GM12878 (cell line): Measurements from ENCODE around the gene AGAP2. TPM values are rescaled to one million over a fixed set of nuclear protein-coding genes. Genes with fewer than 3 reads are reported as not detected.

Experiments used
- ATAC-seq: fragments of 200-7000 bp; cut with Tn5 transposase; 3 replicates; pipeline ENCODE4 v1.9.1; 2020; ENCODE audit warnings: mild to moderate bottlenecking, moderate library complexity
- BruUV-seq: library from RNA; stranded (reverse); fragments of 400-500 nt; replicated peaks from 2 replicates; lab custom pipeline; 2021; lab: Mats Ljungman, UMichigan
- CTCF ChIA-PET: fragments of 300-600 bp; sonication (Branson Sonifier 250); formaldehyde crosslinking; extraction: SDS; loops from one replicate; lab custom pipeline; 2021; ENCODE audit warnings: inconsistent platforms; lab: Yijun Ruan, JAX
- POLR2A ChIA-PET: fragments of 350-600 bp; formaldehyde crosslinking; extraction: SDS; loops from one replicate; lab custom pipeline; 2021; ENCODE audit warnings: inconsistent platforms; lab: Charles Lee
- RAD21 ChIA-PET: fragments of 300-600 bp; sonication (Branson Sonifier 250); formaldehyde crosslinking; loops from one replicate; lab custom pipeline; 2023; ENCODE audit warnings: antibody characterized with exemption; ENCODE audit not compliant: unreplicated experiment; lab: Charles Lee
- SMC1A ChIA-PET: fragments of 300-600 bp; sonication (Branson Sonifier 250); formaldehyde crosslinking; loops from one replicate; lab custom pipeline; 2023; ENCODE audit not compliant: unreplicated experiment, uncharacterized antibody; lab: Charles Lee
- DNase-seq: peaks from one replicate; pipeline ENCODE4 v3.0.0-alpha.2; 2011; ENCODE audit warnings: low read depth, low spot score
- FAIRE-seq: peaks from 3 replicates; lab custom pipeline; 2011; peaks lifted over from hg19 to GRCh38; lab: Jason Lieb, UNC
- H2AFZ ChIP-seq: 2 replicates; pipeline ENCODE4 v1.6.0; 2011; ENCODE audit warnings: low read depth, low read length, control low read depth; ENCODE audit not compliant: control insufficient read depth
- H3K27ac ChIP-seq: 2 replicates; pipeline ENCODE4 v1.5.1; 2011; ENCODE audit warnings: control low read depth; ENCODE audit not compliant: control insufficient read depth, insufficient read depth
- H3K27me3 ChIP-seq, 2 experiments: replicated peaks in 1 of 2; 2 replicates each; pipeline versions ENCODE4 v1.6.0 to v1.6.1; 2011; ENCODE audit warnings: low read length in 1 of 2; ENCODE audit not compliant: control insufficient read depth in 2 of 2, insufficient read depth in 2 of 2
- H3K36me3 ChIP-seq, 2 experiments: 2 replicates each; pipeline ENCODE4 v1.5.1; 2011; ENCODE audit warnings: low read length in 1 of 2; ENCODE audit not compliant: control insufficient read depth in 2 of 2, insufficient read depth in 2 of 2
- H3K4me1 ChIP-seq: 2 replicates; pipeline ENCODE4 v1.6.1; 2011; ENCODE audit warnings: mild to moderate bottlenecking, low read length, moderate library complexity, mixed read lengths; ENCODE audit not compliant: control insufficient read depth, insufficient read depth
- H3K4me2 ChIP-seq: 2 replicates; pipeline ENCODE4 v1.6.0; 2011; ENCODE audit warnings: control low read depth; ENCODE audit not compliant: control insufficient read depth, insufficient read depth
- H3K4me3 ChIP-seq: fragments of 200-600 bp; sonication (generic); 2 replicates; pipeline ENCODE4 v1.5.1; 2016
- H3K79me2 ChIP-seq: 2 replicates; pipeline ENCODE4 v1.6.0; 2011; ENCODE audit warnings: low read length; ENCODE audit not compliant: control insufficient read depth, insufficient read depth
- H3K9ac ChIP-seq: 2 replicates; pipeline ENCODE4 v1.8.0; 2011; ENCODE audit warnings: low read length, control low read depth, mixed read lengths; ENCODE audit not compliant: control insufficient read depth, insufficient read depth
- H3K9me3 ChIP-seq: replicated peaks from 3 replicates; pipeline ENCODE4 v1.5.1; 2011; ENCODE audit warnings: mild to moderate bottlenecking, low read length; ENCODE audit not compliant: control insufficient read depth, insufficient read depth
- H4K20me1 ChIP-seq: 2 replicates; pipeline ENCODE4 v1.6.0; 2011; ENCODE audit not compliant: control insufficient read depth, insufficient read depth
- ATF2 ChIP-seq: IDR thresholded peaks from 2 replicates; pipeline ENCODE4 v1.6.1; 2012; ENCODE audit warnings: low read length, inconsistent platforms
- CTCF ChIP-seq, 3 experiments: IDR thresholded peaks in 2 of 3; conservative IDR thresholded peaks in 1 of 3; 2 replicates each; pipeline ENCODE4 v1.5.1; 2011; ENCODE audit warnings: low read depth in 3 of 3, low read length in 3 of 3, mild to moderate bottlenecking in 3 of 3, control low read depth in 2 of 3, moderate library complexity in 2 of 3, inconsistent platforms in 1 of 3, mixed read lengths in 1 of 3; ENCODE audit not compliant: control insufficient read depth in 2 of 3, insufficient read depth in 1 of 3; ENCODE audit errors: extremely low read depth in 1 of 3
- E4F1 ChIP-seq: fragments of 450-650 bp; IDR thresholded peaks from 2 replicates; pipeline ENCODE4 v1.6.1; 2018; ENCODE audit warnings: borderline replicate concordance, mild to moderate bottlenecking; ENCODE audit not compliant: partially characterized antibody
- ETV6 ChIP-seq, 2 experiments: fragments of 450-650 bp in 1 of 2; IDR thresholded peaks in 1 of 2; conservative IDR thresholded peaks in 1 of 2; 2 replicates each; pipeline ENCODE4 v1.6.1; 2014; ENCODE audit warnings: antibody characterized with exemption in 1 of 2, borderline replicate concordance in 1 of 2, low read depth in 1 of 2, mild to moderate bottlenecking in 1 of 2, moderate library complexity in 1 of 2
- IRF3 ChIP-seq: fragments of 450-650 bp; IDR thresholded peaks from 2 replicates; pipeline ENCODE4 v1.6.1; 2014; ENCODE audit warnings: mild to moderate bottlenecking
- IRF4 ChIP-seq: IDR thresholded peaks from 2 replicates; pipeline ENCODE4 v1.6.1; 2011; ENCODE audit warnings: low read depth, low read length
- IRF5 ChIP-seq: fragments of 450-650 bp; IDR thresholded peaks from 2 replicates; pipeline ENCODE4 v1.6.1; 2017; ENCODE audit warnings: borderline replicate concordance
- SUPT20H ChIP-seq: IDR thresholded peaks from 2 replicates; pipeline ENCODE4 v1.6.1; 2011; ENCODE audit warnings: low read depth, mild to moderate bottlenecking, low read length, moderate library complexity, borderline replicate concordance; ENCODE audit not compliant: control insufficient read depth
- ZBTB11 ChIP-seq: fragments of 450-650 bp; formaldehyde crosslinking; IDR thresholded peaks from 2 replicates; pipeline ENCODE4 v1.5.0; 2022; ENCODE audit warnings: mild to moderate bottlenecking, missing genetic modification characterization
- ZNF274 ChIP-seq: IDR thresholded peaks from one replicate; pipeline ENCODE4 v1.8.0; 2011; ENCODE audit not compliant: insufficient read length, insufficient read depth
- ZSCAN29 ChIP-seq: fragments of 450-650 bp; IDR thresholded peaks from 2 replicates; pipeline ENCODE4 v1.6.1; 2017; ENCODE audit warnings: mild to moderate bottlenecking, moderate library complexity
- WGBS: methylation state at CpG from one replicate; pipeline ENCODE4 v1.1.6; 2016; ENCODE audit warnings: low lambda C conversion rate; ENCODE audit not compliant: insufficient replicate concordance, insufficient coverage; ENCODE audit errors: missing lambda C conversion rate; 5-methylcytosine and 5-hydroxymethylcytosine counted together
- in situ Hi-C: fragments of 300-500 bp; cut with MboI; formaldehyde crosslinking; loops from 9 replicates; pipeline ENCODE4 v1.14.3; 2018; ENCODE audit warnings: mixed read lengths
- intact Hi-C: fragments of 100-400 bp; cut with micrococcal nuclease; formaldehyde crosslinking; loops from one replicate; pipeline ENCODE4 v1.14.2; 2022; ENCODE audit not compliant: unreplicated experiment
- polyA plus RNA-seq, 11 experiments: library from polyadenylated mRNA; depleted of rRNA in 4 of 11; unstranded in 6 of 11; stranded (reverse) in 5 of 11; fragments of >200 nt; fragmentation: Nextera tagmentation in 4 of 11; fragmentation: Illumina TruSeq in 1 of 11; extraction: Ambion mirVana in 4 of 11; extraction: Trizol in 1 of 11; gene quantifications; 1 replicate in 1 of 11; 2 replicates in 10 of 11; pipeline versions ENCODE4 v1.2.1 to v1.2.3, GENCODE V29; 2011 to 2016; ENCODE audit warnings: inconsistent platforms in 2 of 11, missing spikeins in 2 of 11, low read depth in 1 of 11
- total RNA-seq, 4 experiments: library from RNA; depleted of rRNA in 3 of 4; stranded (reverse); fragments of >200 nt in 3 of 4; fragmentation: Illumina TruSeq in 1 of 4; extraction: Trizol in 1 of 4; gene quantifications; 2 replicates each; pipeline versions ENCODE4 v1.2.1 to v1.2.3, GENCODE V29; 2013 to 2021

The AGAP2 gene
- total and polyA plus RNA-seq, 10 of the 15 experiments (the other 5 are each of a cell fraction or from before 2014, with no cell fraction given) = 0.29 to 19.8 (median 11.0) TPM

- ChIA-PET RAD21 (no interaction called here), SMC1A (interaction anchor here (0.6 kb wide), 1 partner anchor 1414 kb away, joined by 3 read pairs; no protein-coding TSS in a partner anchor), CTCF (no interaction called here), POLR2A (no interaction called here)
- Histone ChIP-seq H4K20me1 (no peaks in the 10 kb centered on the region), H3K27me3 (no peaks in the 10 kb centered on the region), H3K4me3 (no peak overlapping the region), H3K79me2 (peaks cover 12% of the 10 kb centered on the region), H3K9ac (no peak overlapping the region), H3K36me3 (peaks cover 2 to 13% of the 10 kb centered on the region in 2 experiments), H3K4me1 (peaks cover 3% of the 10 kb centered on the region; the same call in 1 of the 2 replicates), H3K4me2 (no peak overlapping the region), H3K9me3 (no peaks in the 10 kb centered on the region; the same call in 1 of the 3 replicates), H3K27ac (no peak overlapping the region), H2AFZ (no peak overlapping the region)
- DNase-seq (no peak), FAIRE-seq (no peak), ATAC-seq (no peak)
- in situ Hi-C loops (no loop called here), intact Hi-C loops (no loop called here)
- WGBS = 95% methylated on average over 3 of the region's 3 CpGs
- no TSS peak for BruUV-seq
- TF ChIP-seq E4F1 = no peak
- TF ChIP-seq ZBTB11 = no peak
- TF ChIP-seq IRF3 = no peak
- TF ChIP-seq CTCF (IDR thresholded peaks at IDR 0.05 in 2 of 3, conservative IDR thresholded peaks at IDR 0.05 in 1 of 3; ENCODE audit: control insufficient read depth in 2 of 3, extremely low read depth in 1 of 3, insufficient read depth in 1 of 3, low read depth in 3 of 3, low read length in 3 of 3) = no peak
- TF ChIP-seq IRF5 = no peak
- no peak for TF ChIP-seq ATF2
- TF ChIP-seq IRF4 = no peak
- no peak for TF ChIP-seq ZNF274
- TF ChIP-seq ZSCAN29 = no peak
- no peak for TF ChIP-seq SUPT20H
- TF ChIP-seq ETV6 (conservative IDR thresholded peaks at IDR 0.05 in 1 of 2, IDR thresholded peaks at IDR 0.05 in 1 of 2; ENCODE audit: borderline replicate concordance in 1 of 2, low read depth in 1 of 2) = no peak
Measured at GRCh38 chr12:57698414-57698813, 40.1 kb downstream of the AGAP2 start.
